ENCODE results near the gene ARRDC2.

ARRDC2 gene

GRCh38 chr19:17977021-17977420 is 30.9 kb upstream of the ARRDC2 start:
- no peak overlapping the region for H3K4me2 ChIP-seq (ENCODE audit: low read length)
- no peak overlapping the region for H4K12ac ChIP-seq (ENCODE audit: low read depth, low read length)
- no peak overlapping the region for H2BK12ac ChIP-seq (ENCODE audit: low read length)
- no peak overlapping the region for H3K27ac ChIP-seq (ENCODE audit: low read depth, low read length)
- no peaks in the 10 kb centered on the region for H3K4me1 ChIP-seq (ENCODE audit: control insufficient read depth in 1 of 2, insufficient read depth in 2 of 2, low read length in 2 of 2)
- peaks cover 1% of the 10 kb centered on the region for H3K9me3 ChIP-seq (ENCODE audit: insufficient read depth, low read depth, low read length)
- H2BK5ac ChIP-seq (ENCODE audit: low read depth, low read length, poor library complexity), result no peak overlapping the region
- no peak overlapping the region for H3K14ac ChIP-seq (ENCODE audit: low read length)
- H3K4me3 ChIP-seq (ENCODE audit: low read depth, low read length), result no peak overlapping the region
- H3K79me1 ChIP-seq (ENCODE audit: low read length), result no peaks in the 10 kb centered on the region
- no peak overlapping the region for H4K91ac ChIP-seq (ENCODE audit: low read depth, low read length)
- no peaks in the 10 kb centered on the region for H3K36me3 ChIP-seq (ENCODE audit: control insufficient read depth in 1 of 2, insufficient read depth in 2 of 2, low read length in 2 of 2)
- DNase-seq, result no peak
- H3K18ac ChIP-seq (ENCODE audit: low read length), result no peak overlapping the region
- H2BK120ac ChIP-seq (ENCODE audit: insufficient read depth, low read length, poor library complexity), result no peak overlapping the region
- H3K23ac ChIP-seq (ENCODE audit: low read length), result no peak overlapping the region
- no peak overlapping the region for H3K9ac ChIP-seq (ENCODE audit: low read length)
- H2AFZ ChIP-seq (ENCODE audit: insufficient read depth, low read length, poor library complexity), result no peak overlapping the region
- no peak overlapping the region for H4K8ac ChIP-seq (ENCODE audit: low read depth, low read length)
- no peak overlapping the region for H2AK5ac ChIP-seq (ENCODE audit: low read length)
- WGBS (ENCODE audit: extremely low coverage, insufficient coverage, insufficient read length), result no CpG with 5 or more reads among the region's 4 CpGs
- H3K27me3 ChIP-seq (ENCODE audit: insufficient read depth, low read length), result no peaks in the 10 kb centered on the region
- no peak overlapping the region for H3K4ac ChIP-seq (ENCODE audit: low read depth, low read length)
- no peaks in the 10 kb centered on the region for H3K79me2 ChIP-seq (ENCODE audit: control insufficient read depth, insufficient read depth, low read length, poor library complexity)

GRCh38 chr19:17977488-17977887 is 30.5 kb upstream of the ARRDC2 start:
- no peak overlapping the region for H2BK5ac ChIP-seq (ENCODE audit: low read depth, low read length, poor library complexity)
- no peak overlapping the region for H3K4me2 ChIP-seq (ENCODE audit: low read length)
- no peaks in the 10 kb centered on the region for H3K79me2 ChIP-seq (ENCODE audit: control insufficient read depth, insufficient read depth, low read length, poor library complexity)
- no peak overlapping the region for H4K12ac ChIP-seq (ENCODE audit: low read depth, low read length)
- H2BK120ac ChIP-seq (ENCODE audit: insufficient read depth, low read length, poor library complexity), result no peak overlapping the region
- H3K79me1 ChIP-seq (ENCODE audit: low read length), result no peaks in the 10 kb centered on the region
- H3K36me3 ChIP-seq (ENCODE audit: control insufficient read depth in 1 of 2, insufficient read depth in 2 of 2, low read length in 2 of 2), result no peaks in the 10 kb centered on the region
- DNase-seq, result no peak
- H2AFZ ChIP-seq (ENCODE audit: insufficient read depth, low read length, poor library complexity), result no peak overlapping the region
- H3K9ac ChIP-seq (ENCODE audit: low read length), result peak overlapping the region; percentile 31
- H4K8ac ChIP-seq (ENCODE audit: low read depth, low read length), result no peak overlapping the region
- H2AK5ac ChIP-seq (ENCODE audit: low read length), result no peak overlapping the region
- no peak overlapping the region for H3K18ac ChIP-seq (ENCODE audit: low read length)
- H4K91ac ChIP-seq (ENCODE audit: low read depth, low read length), result no peak overlapping the region
- no peak overlapping the region for H3K27ac ChIP-seq (ENCODE audit: low read depth, low read length)
- no peaks in the 10 kb centered on the region for H3K4me1 ChIP-seq (ENCODE audit: control insufficient read depth in 1 of 2, insufficient read depth in 2 of 2, low read length in 2 of 2)
- H2BK12ac ChIP-seq (ENCODE audit: low read length), result no peak overlapping the region
- H3K9me3 ChIP-seq (ENCODE audit: insufficient read depth, low read depth, low read length), result peaks cover 1% of the 10 kb centered on the region
- H3K23ac ChIP-seq (ENCODE audit: low read length), result no peak overlapping the region
- H3K27me3 ChIP-seq (ENCODE audit: insufficient read depth, low read length), result no peaks in the 10 kb centered on the region
- H3K4ac ChIP-seq (ENCODE audit: low read depth, low read length), result no peak overlapping the region
- no peak overlapping the region for H3K4me3 ChIP-seq (ENCODE audit: low read depth, low read length)
- no CpG with 5 or more reads among the region's 7 CpGs for WGBS (ENCODE audit: extremely low coverage, insufficient coverage, insufficient read length)
- no peak overlapping the region for H3K14ac ChIP-seq (ENCODE audit: low read length)

GRCh38 chr19:17981611-17982010 is 26.4 kb upstream of the ARRDC2 start:
- Histone ChIP-seq H3K4me2 (ENCODE audit: low read length) (no peak overlapping the region), H4K8ac (ENCODE audit: low read depth, low read length) (no peak overlapping the region), H2BK12ac (ENCODE audit: low read length) (no peak overlapping the region), H3K27me3 (ENCODE audit: insufficient read depth, low read length) (no peaks in the 10 kb centered on the region), H2AFZ (ENCODE audit: insufficient read depth, low read length, poor library complexity) (no peak overlapping the region), H3K9ac (ENCODE audit: low read length) (no peak overlapping the region), H3K4ac (ENCODE audit: low read depth, low read length) (no peak overlapping the region), H3K79me1 (ENCODE audit: low read length) (no peaks in the 10 kb centered on the region), H2BK5ac (ENCODE audit: low read depth, low read length, poor library complexity) (no peak overlapping the region), H3K14ac (ENCODE audit: low read length) (no peak overlapping the region), H2AK5ac (ENCODE audit: low read length) (no peak overlapping the region), H3K36me3 (ENCODE audit: control insufficient read depth in 1 of 2, insufficient read depth in 2 of 2, low read length in 2 of 2) (no peaks in the 10 kb centered on the region), H2BK120ac (ENCODE audit: insufficient read depth, low read length, poor library complexity) (no peak overlapping the region), H3K79me2 (ENCODE audit: control insufficient read depth, insufficient read depth, low read length, poor library complexity) (no peaks in the 10 kb centered on the region), H4K91ac (ENCODE audit: low read depth, low read length) (no peak overlapping the region), H3K27ac (ENCODE audit: low read depth, low read length) (no peak overlapping the region), H3K4me1 (ENCODE audit: control insufficient read depth in 1 of 2, insufficient read depth in 2 of 2, low read length in 2 of 2) (no peaks in the 10 kb centered on the region), H3K9me3 (ENCODE audit: insufficient read depth, low read depth, low read length) (peaks cover 5% of the 10 kb centered on the region), H4K12ac (ENCODE audit: low read depth, low read length) (no peak overlapping the region), H3K23ac (ENCODE audit: low read length) (no peak overlapping the region), H3K18ac (ENCODE audit: low read length) (no peak overlapping the region), H3K4me3 (ENCODE audit: low read depth, low read length) (no peak overlapping the region)
- DNase-seq, result no peak
- no CpG with 5 or more reads among the region's 38 CpGs for WGBS (ENCODE audit: extremely low coverage, insufficient coverage, insufficient read length)

- Histone ChIP-seq H3K9me3 (ENCODE audit: insufficient read depth, low read depth, low read length) (peaks cover 5% of the 10 kb centered on the region), H3K18ac (ENCODE audit: low read length) (no peak overlapping the region), H3K4ac (ENCODE audit: low read depth, low read length) (no peak overlapping the region), H2AFZ (ENCODE audit: insufficient read depth, low read length, poor library complexity) (no peak overlapping the region), H3K27me3 (ENCODE audit: insufficient read depth, low read length) (no peaks in the 10 kb centered on the region), H3K23ac (ENCODE audit: low read length) (no peak overlapping the region), H3K79me2 (ENCODE audit: control insufficient read depth, insufficient read depth, low read length, poor library complexity) (no peaks in the 10 kb centered on the region), H4K12ac (ENCODE audit: low read depth, low read length) (no peak overlapping the region), H3K4me2 (ENCODE audit: low read length) (no peak overlapping the region), H2BK5ac (ENCODE audit: low read depth, low read length, poor library complexity) (no peak overlapping the region), H2AK5ac (ENCODE audit: low read length) (no peak overlapping the region), H4K91ac (ENCODE audit: low read depth, low read length) (no peak overlapping the region), H3K36me3 (ENCODE audit: control insufficient read depth in 1 of 2, insufficient read depth in 2 of 2, low read length in 2 of 2) (no peaks in the 10 kb centered on the region), H3K4me3 (ENCODE audit: low read depth, low read length) (no peak overlapping the region), H2BK120ac (ENCODE audit: insufficient read depth, low read length, poor library complexity) (no peak overlapping the region), H3K14ac (ENCODE audit: low read length) (no peak overlapping the region), H3K27ac (ENCODE audit: low read depth, low read length) (no peak overlapping the region), H4K8ac (ENCODE audit: low read depth, low read length) (no peak overlapping the region), H3K79me1 (ENCODE audit: low read length) (no peaks in the 10 kb centered on the region), H3K9ac (ENCODE audit: low read length) (no peak overlapping the region), H2BK12ac (ENCODE audit: low read length) (no peak overlapping the region), H3K4me1 (ENCODE audit: control insufficient read depth in 1 of 2, insufficient read depth in 2 of 2, low read length in 2 of 2) (no peaks in the 10 kb centered on the region)
- DNase-seq, result no peak
- WGBS (ENCODE audit: extremely low coverage, insufficient coverage, insufficient read length), result no CpG with 5 or more reads among the region's 22 CpGs
These were observed 25.5 kb upstream of the ARRDC2 start for GRCh38 chr19:17982430-17982829.

All from trophoblast cell (in vitro differentiated cells and primary cell).